ENCODE data around the gene SRCIN1. TPM values are rescaled to one million over a fixed set of nuclear protein-coding genes. Genes with fewer than 3 reads are reported as not detected.
"Not testable (repeated sequence)": the region's sequence is repeated elsewhere in the genome, so short reads cannot be mapped to it uniquely, and the experiment has no call there.

The SRCIN1 gene
- total RNA-seq, 4 donors from 2014 or later: 11.0 to 36.5 (median 17.4) TPM

GRCh38 chr17:38533866-38534497, 71.8 kb downstream of the SRCIN1 start:
- TF ChIP-seq POLR2AphosphoS5 (IDR thresholded peaks at IDR 0.05): no peak
- no peak for TF ChIP-seq EP300 (IDR thresholded peaks at IDR 0.05)
- no peak for TF ChIP-seq POLR2A (IDR thresholded peaks at IDR 0.05)
- TF ChIP-seq CTCF (IDR thresholded peaks at IDR 0.05): no peak

DNA sequence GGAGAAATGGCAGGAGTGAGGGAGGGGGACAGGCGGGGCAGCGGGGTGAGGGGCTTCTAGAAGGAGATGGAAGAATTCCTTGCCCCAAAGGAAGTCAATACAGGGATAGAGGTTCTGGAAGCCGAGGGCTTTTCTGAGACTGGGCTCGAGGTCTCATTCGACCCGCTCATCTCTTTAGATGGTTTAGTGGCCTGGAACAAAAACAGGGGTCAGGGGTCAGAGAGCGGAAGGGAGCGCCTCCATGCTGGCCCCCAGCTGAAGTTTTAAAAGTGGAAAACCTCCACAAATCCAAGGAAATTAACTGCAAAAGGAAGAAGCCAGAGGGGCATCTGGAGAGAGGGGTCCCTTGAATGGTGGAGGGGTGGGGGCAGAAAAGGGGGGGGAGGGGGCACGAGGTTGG, 72.5 kb downstream of the SRCIN1 start:
- TF ChIP-seq CTCF (IDR thresholded peaks at IDR 0.05) (no peak), EP300 (IDR thresholded peaks at IDR 0.05) (no peak), POLR2AphosphoS5 (IDR thresholded peaks at IDR 0.05) (no peak)
- peaks cover 3% of the 10 kb centered on the region for H3K4me1 ChIP-seq
- no peak for DNase-seq (ENCODE audit: low spot score in 2 of 2)
- WGBS: 52% methylated on average over 9 of the region's 9 CpGs
- no peak overlapping the region for H3K27ac ChIP-seq
- H3K4me3 ChIP-seq: no peak overlapping the region
- H3K36me3 ChIP-seq: no peaks in the 10 kb centered on the region
- no peaks in the 10 kb centered on the region for H3K9me3 ChIP-seq
- H3K27me3 ChIP-seq: peaks cover 63% of the 10 kb centered on the region

More at GRCh38 chr17:38533866-38534497, 71.8 kb downstream of the SRCIN1 start:
- 59% methylated on average over 12 of the region's 13 CpGs for WGBS
- Histone ChIP-seq H3K4me1 (peaks cover 3% of the 10 kb centered on the region), H3K4me3 (no peak overlapping the region), H3K9me3 (no peaks in the 10 kb centered on the region), H3K27me3 (peaks cover 59% of the 10 kb centered on the region), H3K27ac (no peak overlapping the region), H3K36me3 (no peaks in the 10 kb centered on the region)
- DNase-seq (ENCODE audit: low spot score in 2 of 2): no peak

DNA sequence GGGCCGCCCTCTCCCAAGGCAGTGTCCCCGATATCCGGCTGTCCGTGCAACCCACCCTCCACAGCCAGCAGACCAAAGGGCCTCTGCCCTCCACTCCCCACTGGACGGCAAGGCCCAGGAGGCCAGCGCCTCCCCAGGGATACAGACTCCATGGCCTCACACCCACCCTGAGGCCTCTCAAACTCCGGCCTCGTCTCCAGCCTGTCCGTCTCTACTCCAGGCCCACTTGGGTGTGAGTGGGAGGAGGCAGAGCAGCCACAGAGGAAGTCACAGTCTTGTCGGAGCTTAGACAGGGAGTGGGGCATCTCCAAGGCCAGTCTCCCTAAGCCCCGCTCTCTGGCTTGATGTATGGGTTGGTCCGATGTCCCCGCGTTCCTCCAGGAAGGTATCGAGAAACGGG, 73.3 kb downstream of the SRCIN1 start:
- H3K9me3 ChIP-seq: no peaks in the 10 kb centered on the region
- H3K4me3 ChIP-seq: no peak overlapping the region
- H3K27ac ChIP-seq: no peak overlapping the region
- 83% methylated on average over 16 of the region's 16 CpGs for WGBS
- H3K36me3 ChIP-seq: no peaks in the 10 kb centered on the region
- no peak for DNase-seq (ENCODE audit: low spot score in 2 of 2)
- TF ChIP-seq CTCF (IDR thresholded peaks at IDR 0.05) (no peak), POLR2A (IDR thresholded peaks at IDR 0.05) (no peak), EP300 (IDR thresholded peaks at IDR 0.05) (no peak), POLR2AphosphoS5 (IDR thresholded peaks at IDR 0.05) (no peak)
- peaks cover 70% of the 10 kb centered on the region for H3K27me3 ChIP-seq
- H3K4me1 ChIP-seq: peaks cover 3% of the 10 kb centered on the region

DNA sequence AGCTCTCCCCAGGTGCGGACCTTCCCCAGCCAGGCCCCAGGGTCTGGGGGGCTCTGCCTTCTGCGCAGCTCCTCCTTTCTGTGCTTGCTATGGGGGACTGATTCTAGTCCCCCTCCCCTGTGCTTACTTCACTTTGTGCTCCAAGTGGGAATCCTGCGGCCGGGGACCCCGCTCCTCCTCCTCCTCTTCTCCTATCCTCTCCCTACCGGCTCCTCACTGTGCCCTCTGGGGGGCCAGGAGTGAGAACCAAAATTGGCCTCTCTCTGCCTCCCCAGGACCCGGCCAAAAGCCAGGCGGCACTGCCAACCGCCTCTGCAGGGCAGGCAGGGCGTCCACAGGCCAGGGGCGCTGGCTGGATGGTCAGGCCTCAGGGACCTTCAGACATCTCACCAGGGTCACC, 74.0 kb downstream of the SRCIN1 start:
- DNase-seq (ENCODE audit: low spot score in 2 of 2); H3K27ac ChIP-seq; H3K4me3 ChIP-seq; H3K36me3 ChIP-seq; H3K9me3 ChIP-seq; H3K4me1 ChIP-seq: not testable (repeated sequence)
- 69% methylated on average over 11 of the region's 11 CpGs for WGBS
- H3K27me3 ChIP-seq: peaks cover 68% of the 10 kb centered on the region

DNA sequence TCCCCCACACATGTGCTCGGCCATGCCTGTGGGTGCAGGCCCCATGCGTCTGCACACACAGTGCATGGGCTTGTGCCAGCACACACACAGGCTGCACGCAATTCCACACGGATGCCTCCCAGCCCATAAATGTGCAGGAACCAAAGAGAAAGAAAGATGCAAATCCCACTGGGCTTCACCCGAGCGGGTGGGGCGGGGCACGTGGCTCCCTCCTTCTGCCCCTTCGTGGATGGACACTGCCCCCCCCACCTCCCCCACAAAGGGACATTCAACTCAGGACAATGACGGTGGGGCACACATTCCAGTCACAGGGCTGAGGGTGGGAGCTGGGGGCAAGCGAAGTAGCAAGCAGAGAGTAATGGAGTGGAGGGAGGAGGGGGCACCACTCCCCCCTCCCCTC, 74.9 kb downstream of the SRCIN1 start:
- H3K4me1 ChIP-seq; H3K4me3 ChIP-seq; H3K27ac ChIP-seq; DNase-seq (ENCODE audit: low spot score in 2 of 2); H3K36me3 ChIP-seq; H3K9me3 ChIP-seq: not testable (repeated sequence)
- WGBS: 29% methylated on average over 10 of the region's 11 CpGs
- H3K27me3 ChIP-seq: peaks cover 60% of the 10 kb centered on the region

- H3K36me3 ChIP-seq; H3K4me3 ChIP-seq; DNase-seq (ENCODE audit: low spot score in 2 of 2); H3K4me1 ChIP-seq; H3K27ac ChIP-seq; H3K9me3 ChIP-seq: not testable (repeated sequence)
- 24% methylated on average over 10 of the region's 10 CpGs for WGBS
- peaks cover 47% of the 10 kb centered on the region for H3K27me3 ChIP-seq
These were observed 77.6 kb downstream of the SRCIN1 start for GRCh38 chr17:38528141-38528540.

DNA sequence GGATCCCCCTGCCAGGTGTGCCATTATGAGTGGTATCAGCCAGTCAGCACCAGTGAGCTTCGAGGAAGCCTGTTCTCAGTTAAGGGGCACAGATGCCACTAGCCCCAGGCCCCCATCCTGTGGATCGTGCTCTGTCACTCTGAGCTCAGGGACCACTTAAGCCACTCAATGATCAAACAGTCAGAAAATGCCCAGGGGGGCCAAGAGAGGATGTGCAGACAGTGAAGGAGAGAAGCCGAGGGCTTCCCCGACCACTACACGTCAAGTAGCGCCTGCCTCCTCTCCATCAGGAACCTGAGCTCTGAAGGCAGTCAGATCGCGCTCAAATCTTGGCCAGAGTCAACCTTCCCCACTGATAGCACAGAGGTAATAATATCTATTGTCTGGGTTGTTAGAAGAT, 79.2 kb downstream of the SRCIN1 start:
- not testable (repeated sequence) for H3K27ac ChIP-seq

More for the DNA sequence above, 79.2 kb downstream of the SRCIN1 start:
- H3K9me3 ChIP-seq; H3K36me3 ChIP-seq; DNase-seq (ENCODE audit: low spot score in 2 of 2); H3K4me1 ChIP-seq; H3K4me3 ChIP-seq: not testable (repeated sequence)
- WGBS: 58% methylated on average over 8 of the region's 8 CpGs
- H3K27me3 ChIP-seq: peaks cover 34% of the 10 kb centered on the region
